ENCODE data around the gene CEBPE.

CEBPE gene

GRCh38 chr14:23101986-23102625, 16.9 kb downstream of the CEBPE start:
- no peak for DNase-seq

- DNase-seq: no peak
Measured at GRCh38 chr14:23101213-23101970, 17.7 kb downstream of the CEBPE start.

GRCh38 chr14:23099212-23099861, 19.7 kb downstream of the CEBPE start:
- DNase-seq: no peak

GRCh38 chr14:23097786-23098185, 21.3 kb downstream of the CEBPE start:
- no peak for DNase-seq

GRCh38 chr14:23095196-23096108, 23.6 kb downstream of the CEBPE start, which contains the start of gene C14orf119:
Gene C14orf119 (plus strand): TSS chr14:23095505. CDS start chr14:23097659, 2,154 bp downstream.
- DNase-seq: no peak

- no peak for DNase-seq
Measured at GRCh38 chr14:23094666-23095195, 24.3 kb downstream of the CEBPE start, which contains the start of gene ACIN1. Gene ACIN1 (minus strand): TSS chr14:23095136. CDS start chr14:23095112, 24 bp downstream.

- DNase-seq: no peak
Measured at GRCh38 chr14:23093991-23094665, 24.9 kb downstream of the CEBPE start.

GRCh38 chr14:23093526-23093925, 25.5 kb downstream of the CEBPE start:
- no peak for DNase-seq

GRCh38 chr14:23093104-23093503, 26.0 kb downstream of the CEBPE start:
- no peak for DNase-seq

GRCh38 chr14:23091294-23092225, 27.5 kb downstream of the CEBPE start:
- DNase-seq: no peak

- no peak for DNase-seq
Measured at GRCh38 chr14:23090254-23090636, 28.8 kb downstream of the CEBPE start.

GRCh38 chr14:23089498-23090253, 29.4 kb downstream of the CEBPE start:
- DNase-seq: no peak

- no peak for DNase-seq
Measured at GRCh38 chr14:23086565-23086964, 32.5 kb downstream of the CEBPE start.

- no peak for DNase-seq
Measured at GRCh38 chr14:23085458-23085857, 33.6 kb downstream of the CEBPE start.

- no peak for DNase-seq
Measured at GRCh38 chr14:23080474-23080873, 38.6 kb downstream of the CEBPE start.

- DNase-seq: no peak
Measured at GRCh38 chr14:23079716-23080115, 39.3 kb downstream of the CEBPE start.

GRCh38 chr14:23078692-23079116, 40.4 kb downstream of the CEBPE start:
- no peak for DNase-seq

- no peak for DNase-seq
Measured at GRCh38 chr14:23077962-23078361, 41.1 kb downstream of the CEBPE start.

GRCh38 chr14:23076785-23077408, 42.2 kb downstream of the CEBPE start:
- no peak for DNase-seq
